Activated naive CD4-positive, alpha-beta T cell treated with anti-CD3 and anti-CD28 coated beads, Interleukin-2, amount 50 U/mL, for 24 hours (primary cell): ENCODE results near the gene MEGF11.
"Not testable (repeated sequence)": the region's sequence is repeated elsewhere in the genome, so short reads cannot be mapped to it uniquely, and the experiment has no call there.

Experiments
- H3K27ac Mint-ChIP-seq: one replicate; pipeline ENCODE4 v1.8.0; 2021; ENCODE audit warnings: mild to moderate bottlenecking, mixed read lengths
- H3K27me3 Mint-ChIP-seq: one replicate; pipeline ENCODE4 v1.8.0; 2021; ENCODE audit warnings: mixed read lengths
- H3K36me3 Mint-ChIP-seq: one replicate; pipeline ENCODE4 v1.8.0; 2021; ENCODE audit warnings: mixed read lengths
- H3K4me1 Mint-ChIP-seq: one replicate; pipeline ENCODE4 v1.8.0; 2021; ENCODE audit warnings: mixed read lengths
- H3K4me3 Mint-ChIP-seq: one replicate; pipeline ENCODE4 v1.8.0; 2021; ENCODE audit warnings: mild to moderate bottlenecking, mixed read lengths
- H3K9me3 Mint-ChIP-seq: one replicate; pipeline ENCODE4 v1.8.0; 2021; ENCODE audit warnings: mixed read lengths

The MEGF11 gene

DNA sequence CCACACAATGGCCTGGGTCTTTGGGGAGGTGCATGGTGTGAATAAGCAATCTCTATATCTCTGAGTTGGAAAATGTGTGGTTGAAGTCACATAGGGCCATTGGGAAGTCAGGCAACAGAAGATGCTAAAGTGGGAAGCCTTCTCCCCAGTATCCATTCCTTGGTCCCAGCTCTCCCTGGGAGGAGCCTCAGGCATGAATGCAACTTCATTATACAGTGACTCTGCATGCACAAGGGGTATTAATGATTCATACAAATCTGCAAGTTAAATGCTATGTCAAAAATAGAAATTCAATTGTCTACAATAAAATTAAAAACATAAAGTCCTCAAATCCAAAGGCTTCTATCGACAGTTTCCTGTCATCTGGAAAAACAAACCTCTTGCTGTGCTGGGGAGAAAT is 275.4 kb downstream of the MEGF11 start:
- H3K36me3 Mint-ChIP-seq: no peaks in the 10 kb centered on the region
- no peaks in the 10 kb centered on the region for H3K9me3 Mint-ChIP-seq
- H3K4me1 Mint-ChIP-seq: peaks cover 10% of the 10 kb centered on the region
- no peak overlapping the region for H3K27ac Mint-ChIP-seq
- no peak overlapping the region for H3K4me3 Mint-ChIP-seq
- H3K27me3 Mint-ChIP-seq: peaks cover 11% of the 10 kb centered on the region

DNA sequence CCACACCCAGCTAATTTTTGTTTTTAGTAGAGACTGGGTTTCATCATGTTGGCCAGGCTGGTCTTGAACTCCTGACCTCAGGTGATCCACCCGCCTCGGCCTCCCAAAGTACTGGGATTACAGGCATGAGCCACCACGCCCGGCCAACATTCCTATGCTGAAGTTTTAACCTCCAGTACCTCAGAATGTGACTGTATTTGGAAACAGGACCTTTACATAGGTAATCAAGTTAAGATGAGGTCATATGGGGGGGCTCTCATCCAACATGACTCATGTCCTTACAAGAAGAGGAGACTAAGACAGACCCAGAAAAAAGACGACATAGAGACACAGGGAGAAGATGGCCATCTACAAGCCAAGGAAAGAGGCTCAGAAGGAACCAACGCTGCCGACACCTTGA is 277.4 kb downstream of the MEGF11 start:
- H3K4me3 Mint-ChIP-seq, H3K9me3 Mint-ChIP-seq, H3K36me3 Mint-ChIP-seq, H3K4me1 Mint-ChIP-seq, H3K27me3 Mint-ChIP-seq, H3K27ac Mint-ChIP-seq: not testable (repeated sequence)

DNA sequence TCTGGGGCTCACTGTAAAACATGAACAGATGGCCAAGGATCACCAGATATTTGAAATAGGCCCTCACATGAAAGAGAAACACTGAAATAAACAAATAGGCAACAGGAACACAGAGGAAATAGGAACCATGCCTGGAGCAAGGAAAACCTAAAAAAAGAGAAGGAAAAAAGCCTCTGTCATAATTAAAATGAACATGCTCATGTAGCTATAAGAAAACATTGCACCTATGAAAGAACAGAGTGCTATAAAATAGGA is 281.9 kb downstream of the MEGF11 start:
- no peaks in the 10 kb centered on the region for H3K36me3 Mint-ChIP-seq
- H3K9me3 Mint-ChIP-seq: no peaks in the 10 kb centered on the region
- H3K4me3 Mint-ChIP-seq: no peak overlapping the region
- no peak overlapping the region for H3K27ac Mint-ChIP-seq
- peaks cover 16% of the 10 kb centered on the region for H3K27me3 Mint-ChIP-seq
- no peaks in the 10 kb centered on the region for H3K4me1 Mint-ChIP-seq

DNA sequence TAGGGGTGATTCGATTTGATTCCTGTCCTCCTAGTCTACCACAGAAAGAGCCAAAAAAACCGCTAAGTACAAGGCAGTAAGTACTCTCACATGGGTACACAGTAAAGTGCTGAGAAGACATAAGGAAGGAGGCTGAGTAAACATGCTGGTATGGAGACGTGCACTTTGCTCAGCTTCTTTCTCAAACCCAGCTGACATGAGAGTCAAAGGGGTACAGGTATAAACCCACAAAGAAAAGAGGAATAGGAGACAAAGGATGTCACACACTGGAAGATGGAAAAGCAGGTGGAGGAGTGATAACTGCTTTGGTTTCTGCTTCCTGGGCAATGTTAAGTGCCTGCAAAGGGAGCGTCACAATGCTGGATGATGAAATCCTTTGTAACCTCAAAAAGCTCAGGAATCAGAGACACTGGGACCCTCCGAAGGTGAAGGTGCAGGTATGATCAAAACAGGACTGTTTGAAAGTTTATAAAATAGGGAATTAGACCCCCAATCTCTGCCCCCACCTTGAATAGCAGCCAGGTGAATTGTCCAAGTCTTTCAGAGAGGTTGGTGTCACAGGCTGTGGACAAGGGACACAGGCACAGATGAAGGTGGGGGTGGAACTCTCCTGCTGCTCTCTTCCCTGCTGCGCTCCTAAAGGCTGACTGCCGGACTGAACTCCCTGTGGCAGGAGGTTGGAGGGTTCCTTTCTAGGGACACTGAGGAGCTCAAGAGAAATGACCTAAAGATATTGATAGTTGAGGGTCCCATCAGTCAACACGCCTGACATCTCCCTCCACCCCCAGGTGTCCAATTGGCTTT is 282.4 kb downstream of the MEGF11 start:
- H3K27ac Mint-ChIP-seq: no peak overlapping the region
- H3K27me3 Mint-ChIP-seq: peaks cover 16% of the 10 kb centered on the region
- no peaks in the 10 kb centered on the region for H3K36me3 Mint-ChIP-seq
- no peak overlapping the region for H3K4me3 Mint-ChIP-seq
- no peaks in the 10 kb centered on the region for H3K4me1 Mint-ChIP-seq
- H3K9me3 Mint-ChIP-seq: no peaks in the 10 kb centered on the region

DNA sequence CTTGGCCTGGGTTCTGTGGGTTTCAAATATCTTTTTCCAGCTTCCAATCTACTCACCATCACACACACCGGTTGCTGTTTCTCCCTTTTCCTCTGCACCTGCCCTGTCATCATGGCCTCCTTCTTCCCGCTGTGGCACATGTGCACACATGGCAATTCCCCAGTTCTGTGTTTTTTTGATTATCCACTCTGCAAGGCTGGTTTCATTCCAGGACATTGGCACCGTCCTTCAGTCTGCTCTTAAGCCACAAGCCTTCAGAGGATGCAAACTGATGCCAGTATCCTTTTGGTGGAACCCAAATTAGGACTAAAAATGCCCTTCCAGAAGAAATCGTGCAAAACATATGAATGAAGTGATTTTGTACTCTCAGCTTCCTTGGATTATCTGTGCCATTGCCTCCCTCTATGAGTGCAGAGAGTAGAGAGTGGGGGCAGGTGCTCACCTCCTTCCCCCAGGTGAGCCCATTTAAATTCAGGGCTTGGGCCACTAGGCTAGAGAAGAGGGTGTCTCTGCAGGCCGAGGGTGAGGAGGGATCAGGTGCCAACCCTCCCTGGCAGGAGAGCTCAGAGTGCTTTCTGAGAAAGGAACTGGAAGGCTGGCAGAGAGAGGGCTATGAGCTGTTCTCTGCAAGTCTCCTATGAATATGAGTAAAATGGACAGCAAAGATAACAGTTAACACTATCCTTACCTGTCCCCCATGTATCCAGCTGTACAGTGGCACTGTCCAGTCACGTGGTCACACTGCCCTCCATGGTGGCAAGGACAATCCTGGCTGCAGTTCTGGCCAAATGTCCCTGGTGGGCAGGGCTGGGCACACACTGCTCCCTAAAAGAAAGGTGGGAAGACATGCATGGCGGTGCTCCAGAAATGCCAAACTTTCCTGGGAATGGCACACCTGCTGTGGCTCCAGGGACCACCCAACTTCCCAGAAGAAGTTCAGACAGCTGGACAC is 283.4 kb downstream of the MEGF11 start:
- H3K9me3 Mint-ChIP-seq: no peaks in the 10 kb centered on the region
- no peak overlapping the region for H3K27ac Mint-ChIP-seq
- H3K27me3 Mint-ChIP-seq: peaks cover 13% of the 10 kb centered on the region
- H3K36me3 Mint-ChIP-seq: no peaks in the 10 kb centered on the region
- H3K4me3 Mint-ChIP-seq: no peak overlapping the region
- H3K4me1 Mint-ChIP-seq: no peaks in the 10 kb centered on the region

DNA sequence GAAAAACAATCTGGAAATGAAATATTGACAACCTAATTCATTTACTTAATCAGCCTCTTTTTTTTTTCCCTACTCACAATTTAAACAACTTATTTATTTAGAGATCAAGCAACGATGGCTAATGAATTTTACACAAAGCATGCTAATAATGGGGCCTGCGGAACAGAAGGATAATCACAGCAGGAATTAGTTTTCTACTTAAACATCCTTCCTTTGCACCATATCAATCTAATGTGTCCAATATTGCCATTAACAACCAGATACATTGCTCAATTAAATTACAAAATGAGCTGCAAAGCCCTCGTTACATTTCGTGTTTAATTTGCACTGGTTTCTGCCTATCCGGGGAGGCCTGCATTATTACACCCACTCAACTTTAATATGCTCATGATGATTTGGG is 285.0 kb downstream of the MEGF11 start:
- no peak overlapping the region for H3K27ac Mint-ChIP-seq
- H3K4me1 Mint-ChIP-seq: no peaks in the 10 kb centered on the region
- H3K4me3 Mint-ChIP-seq: no peak overlapping the region
- H3K9me3 Mint-ChIP-seq: no peaks in the 10 kb centered on the region
- no peaks in the 10 kb centered on the region for H3K36me3 Mint-ChIP-seq
- H3K27me3 Mint-ChIP-seq: peaks cover 11% of the 10 kb centered on the region

DNA sequence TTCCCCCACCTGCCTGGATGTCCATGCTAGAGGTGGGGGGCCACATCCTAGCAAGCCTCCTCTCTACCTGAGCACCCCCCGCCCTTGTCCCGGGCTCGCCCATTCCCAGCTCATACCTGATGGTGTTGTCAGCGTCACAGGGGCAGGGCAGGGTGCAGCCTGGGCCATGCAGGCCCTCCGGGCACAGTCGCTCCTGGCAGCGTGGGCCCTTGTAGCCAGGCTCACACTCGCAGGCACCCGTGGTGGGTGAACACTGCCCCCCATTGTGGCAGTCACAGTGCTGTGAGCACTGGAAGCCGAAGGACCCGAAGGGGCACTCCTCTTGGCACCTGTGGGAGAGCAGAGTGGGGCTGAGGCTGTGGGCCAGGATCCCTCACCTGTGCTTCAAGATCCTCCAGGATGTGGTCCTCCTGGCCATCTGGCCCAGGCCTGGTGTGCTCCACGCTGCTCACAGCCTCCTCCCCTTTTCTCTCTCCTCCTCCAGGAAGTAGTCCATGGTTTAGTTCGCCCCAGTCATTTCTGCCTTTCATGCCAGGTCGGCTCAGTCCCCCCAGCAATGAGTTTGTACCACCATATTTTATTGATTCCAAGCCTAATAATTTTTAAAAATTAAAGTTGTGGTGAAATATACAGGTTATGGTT is 288.6 kb downstream of the MEGF11 start:
- Mint-ChIP-seq H3K27me3 (peaks cover 6% of the 10 kb centered on the region), H3K36me3 (no peaks in the 10 kb centered on the region), H3K9me3 (no peaks in the 10 kb centered on the region), H3K27ac (no peak overlapping the region), H3K4me1 (no peaks in the 10 kb centered on the region), H3K4me3 (no peak overlapping the region)

DNA sequence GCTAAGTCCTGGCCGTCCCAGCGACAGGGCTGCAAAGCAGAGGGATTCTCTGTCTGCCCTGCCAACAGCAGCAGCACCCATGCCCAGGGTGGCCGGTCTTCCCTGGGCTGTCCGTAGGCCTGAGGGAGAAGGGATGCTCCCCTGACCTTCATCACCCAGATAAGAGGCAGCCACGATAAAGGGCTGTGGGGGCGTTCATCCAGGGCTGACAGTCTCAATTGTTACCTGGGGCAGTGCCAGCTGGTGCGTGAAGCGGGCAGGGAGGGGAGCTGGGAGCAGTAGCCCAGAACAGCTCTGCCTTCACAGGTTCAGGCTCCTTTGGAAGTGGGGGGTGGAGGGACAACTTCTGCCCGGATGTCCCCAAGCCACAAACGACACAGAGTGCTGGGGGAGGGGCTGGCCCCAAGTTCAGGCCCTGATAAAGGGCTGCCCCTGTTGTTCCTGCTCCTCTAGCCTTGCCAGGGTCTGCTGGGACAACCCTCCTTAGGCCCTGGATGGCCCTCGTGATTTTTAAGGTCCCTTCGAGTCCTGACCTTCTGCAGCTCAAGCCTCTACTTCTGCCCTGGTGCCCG is 289.6 kb downstream of the MEGF11 start:
- no peak overlapping the region for H3K27ac Mint-ChIP-seq
- H3K9me3 Mint-ChIP-seq: no peaks in the 10 kb centered on the region
- H3K36me3 Mint-ChIP-seq: no peaks in the 10 kb centered on the region
- no peaks in the 10 kb centered on the region for H3K4me1 Mint-ChIP-seq
- H3K4me3 Mint-ChIP-seq: no peak overlapping the region
- H3K27me3 Mint-ChIP-seq: peaks cover 3% of the 10 kb centered on the region

DNA sequence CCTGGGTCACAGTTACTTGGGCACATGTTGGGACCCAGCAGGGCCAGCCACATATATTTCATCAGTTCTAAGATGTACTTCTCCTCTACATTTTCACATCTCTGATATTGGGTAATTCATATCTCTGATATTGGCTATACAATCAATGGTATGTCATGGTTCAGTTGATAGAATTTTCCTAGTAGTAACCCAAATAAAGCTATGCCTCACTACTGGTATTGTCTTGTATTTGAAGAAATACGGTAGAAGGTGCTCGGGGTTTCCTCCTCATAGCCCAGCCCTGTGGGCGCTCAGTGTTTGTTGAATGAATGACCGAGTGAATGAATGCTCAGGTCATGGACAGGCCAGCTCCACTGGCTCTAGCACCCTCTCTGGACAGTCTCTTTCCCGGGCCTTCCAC is 290.2 kb downstream of the MEGF11 start:
- Mint-ChIP-seq H3K4me3 (no peak overlapping the region), H3K27me3 (peaks cover 3% of the 10 kb centered on the region), H3K36me3 (no peaks in the 10 kb centered on the region), H3K9me3 (no peaks in the 10 kb centered on the region), H3K4me1 (no peaks in the 10 kb centered on the region), H3K27ac (no peak overlapping the region)

DNA sequence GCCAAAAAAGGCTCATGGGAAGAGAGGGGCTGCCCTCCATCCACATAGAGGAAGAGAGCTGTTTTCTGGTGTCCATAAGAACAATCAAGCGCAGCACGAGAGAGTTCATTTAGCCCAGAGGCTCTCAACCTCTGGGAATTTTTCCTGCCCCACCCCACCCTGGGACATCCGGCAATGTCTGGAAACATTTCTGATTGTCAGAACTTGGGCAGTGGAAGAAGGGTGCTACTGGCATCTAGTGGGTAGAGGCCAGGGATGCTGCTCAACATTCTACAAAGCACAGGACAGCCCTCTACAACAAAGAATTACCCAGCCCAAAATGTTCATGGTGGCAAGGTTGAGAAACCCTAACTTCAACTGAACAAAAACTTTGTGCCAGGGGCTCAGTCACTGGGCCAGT is 291.4 kb downstream of the MEGF11 start:
- H3K36me3 Mint-ChIP-seq: no peaks in the 10 kb centered on the region
- H3K27ac Mint-ChIP-seq: no peak overlapping the region
- H3K4me1 Mint-ChIP-seq: no peaks in the 10 kb centered on the region
- H3K9me3 Mint-ChIP-seq: no peaks in the 10 kb centered on the region
- H3K4me3 Mint-ChIP-seq: no peak overlapping the region
- peaks cover under 1% of the 10 kb centered on the region for H3K27me3 Mint-ChIP-seq

DNA sequence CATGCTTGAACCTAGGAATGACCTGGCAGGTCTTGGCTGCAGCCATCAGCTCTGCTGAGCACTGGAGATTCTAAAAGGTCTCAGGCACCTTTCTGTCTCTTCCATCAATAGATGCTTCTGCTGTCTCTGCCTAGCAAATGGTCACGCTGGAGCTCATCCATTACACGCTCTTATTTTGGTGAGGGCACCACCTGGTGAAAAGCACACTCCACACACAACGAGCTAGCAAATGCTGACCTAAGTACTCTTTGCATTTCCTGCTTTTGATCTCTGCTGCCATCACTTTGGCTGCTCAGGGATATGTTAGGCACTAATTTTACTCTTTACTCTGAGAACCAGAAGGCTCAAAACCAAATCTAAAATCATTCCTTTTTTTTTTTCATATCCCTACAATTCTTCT is 293.0 kb downstream of the MEGF11 start:
- no peak overlapping the region for H3K4me3 Mint-ChIP-seq
- H3K4me1 Mint-ChIP-seq: no peaks in the 10 kb centered on the region
- no peaks in the 10 kb centered on the region for H3K27me3 Mint-ChIP-seq
- H3K27ac Mint-ChIP-seq: no peak overlapping the region
- H3K36me3 Mint-ChIP-seq: no peaks in the 10 kb centered on the region
- H3K9me3 Mint-ChIP-seq: no peaks in the 10 kb centered on the region

DNA sequence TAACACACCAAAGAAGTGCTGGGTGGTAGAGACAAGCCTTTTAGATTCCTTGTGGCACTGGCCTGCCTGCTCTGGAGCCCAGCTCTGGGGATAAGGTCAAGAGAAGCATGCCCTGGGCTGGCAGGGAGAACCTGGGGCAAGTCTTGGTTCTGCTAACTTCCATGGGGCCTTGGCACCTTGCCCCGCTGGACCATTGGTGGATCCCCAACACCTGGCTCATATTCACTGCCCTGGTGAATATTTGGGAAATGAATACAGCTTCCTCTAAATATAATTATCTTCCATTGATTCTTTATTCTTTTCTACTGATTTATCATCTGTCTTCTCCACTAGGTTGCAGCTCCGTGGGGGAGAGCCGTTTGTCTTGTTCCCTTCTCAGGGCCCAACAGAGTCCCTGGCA is 294.7 kb downstream of the MEGF11 start:
- Mint-ChIP-seq H3K36me3 (no peaks in the 10 kb centered on the region), H3K4me3 (no peak overlapping the region), H3K27ac (no peak overlapping the region), H3K4me1 (no peaks in the 10 kb centered on the region), H3K27me3 (no peaks in the 10 kb centered on the region), H3K9me3 (no peaks in the 10 kb centered on the region)

DNA sequence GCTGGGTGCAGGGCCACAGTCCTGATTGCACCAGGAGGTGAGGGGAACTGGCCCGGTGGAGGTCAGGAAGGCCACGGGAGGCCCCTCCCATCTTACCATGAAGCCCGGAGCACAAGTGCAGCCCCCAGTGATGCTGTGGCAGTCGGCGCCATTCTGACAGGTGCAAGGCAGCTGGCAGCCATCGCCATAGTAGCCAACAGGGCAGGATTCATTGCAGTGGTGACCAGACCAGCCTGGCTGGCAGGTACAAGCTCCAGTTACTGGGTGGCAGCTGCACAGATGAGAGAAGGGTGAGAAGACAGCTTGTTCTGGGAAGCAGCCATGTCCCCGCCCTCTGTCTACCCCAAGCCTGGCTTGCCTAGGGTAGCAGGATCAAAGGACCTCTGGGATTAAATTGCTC is 296.1 kb downstream of the MEGF11 start:
- Mint-ChIP-seq H3K4me3 (no peak overlapping the region), H3K9me3 (no peaks in the 10 kb centered on the region), H3K36me3 (no peaks in the 10 kb centered on the region), H3K27ac (no peak overlapping the region), H3K27me3 (no peaks in the 10 kb centered on the region), H3K4me1 (no peaks in the 10 kb centered on the region)

DNA sequence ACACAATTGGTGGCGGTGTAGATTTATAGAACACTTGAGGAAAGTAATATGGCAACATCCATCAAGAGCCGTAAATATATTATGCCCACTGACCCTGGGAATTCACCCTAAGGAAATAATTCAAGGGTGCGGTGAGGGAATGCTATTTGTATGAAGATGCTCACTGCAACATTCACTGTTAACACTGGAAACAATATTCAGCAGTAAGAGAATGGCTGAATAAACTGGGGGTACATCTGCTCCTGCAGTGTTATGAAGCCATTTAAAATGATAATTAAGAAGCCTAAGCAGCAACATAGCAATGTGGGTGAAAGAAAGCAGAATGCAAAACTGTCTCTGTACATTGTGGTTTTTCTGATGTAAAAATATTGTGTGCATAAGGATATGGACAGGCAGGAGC is 296.7 kb downstream of the MEGF11 start:
- Mint-ChIP-seq H3K4me3 (no peak overlapping the region), H3K9me3 (no peaks in the 10 kb centered on the region), H3K36me3 (no peaks in the 10 kb centered on the region), H3K4me1 (no peaks in the 10 kb centered on the region), H3K27me3 (no peaks in the 10 kb centered on the region), H3K27ac (no peak overlapping the region)

DNA sequence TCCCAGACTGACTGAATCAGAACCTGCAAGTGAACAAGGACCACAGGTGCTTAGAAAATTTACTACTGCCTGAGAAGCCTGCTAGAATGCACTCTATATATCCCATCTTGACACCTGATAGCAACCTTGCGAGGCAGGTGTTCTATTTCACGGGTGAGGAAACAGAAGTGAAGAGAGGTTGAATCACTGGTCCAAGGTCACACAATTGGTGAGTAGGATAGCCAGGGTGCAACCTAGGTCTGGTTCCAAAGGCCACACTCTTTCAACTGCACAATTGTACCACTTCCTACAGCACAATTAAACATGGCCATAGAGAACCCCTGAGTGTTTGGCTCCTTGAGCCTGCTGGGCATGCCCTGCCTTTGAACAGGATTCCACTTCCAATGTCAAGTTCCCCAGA is 297.2 kb downstream of the MEGF11 start:
- Mint-ChIP-seq H3K27ac (no peak overlapping the region), H3K9me3 (no peaks in the 10 kb centered on the region), H3K27me3 (no peaks in the 10 kb centered on the region), H3K4me3 (no peak overlapping the region), H3K36me3 (no peaks in the 10 kb centered on the region), H3K4me1 (no peaks in the 10 kb centered on the region)

DNA sequence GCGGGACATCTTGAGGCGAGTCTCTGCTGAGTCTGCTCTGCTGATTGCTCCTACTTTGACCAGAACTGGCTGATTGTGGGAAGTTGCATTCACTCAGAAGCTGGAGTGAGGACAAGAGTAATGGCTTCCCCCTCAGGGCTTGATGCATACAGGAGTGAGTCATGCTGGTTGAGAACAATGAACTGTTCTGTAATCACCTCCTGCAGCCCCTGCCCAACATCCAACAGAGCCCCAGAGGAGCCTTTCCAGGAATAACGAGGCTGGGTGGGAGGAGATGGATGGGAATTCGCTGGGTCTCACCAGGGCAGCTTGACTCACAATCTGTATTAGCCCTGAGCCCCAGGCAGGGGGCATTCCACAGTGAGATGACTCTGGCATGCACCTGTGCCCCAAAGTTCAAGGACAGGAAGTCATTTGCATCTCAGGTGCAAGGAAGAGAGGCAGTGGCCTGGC is 299.2 kb downstream of the MEGF11 start:
- Mint-ChIP-seq H3K4me1 (no peaks in the 10 kb centered on the region), H3K4me3 (no peak overlapping the region), H3K9me3 (no peaks in the 10 kb centered on the region), H3K27ac (no peak overlapping the region), H3K27me3 (peaks cover 2% of the 10 kb centered on the region), H3K36me3 (no peaks in the 10 kb centered on the region)
